ENCODE measurements around the gene GJA5. TPM values are rescaled to one million over a fixed set of nuclear protein-coding genes. Genes with fewer than 3 reads are reported as not detected.

Gene GJA5
- total RNA-seq, 4 donors from 2014 or later, result 14.2 to 63.2 (median 39.6) TPM

- no peak for TF ChIP-seq CTCF (IDR thresholded peaks at IDR 0.05)
- ATAC-seq (ENCODE audit: low FRiP score), result no peak
- DNase-seq (ENCODE audit: low spot score), result no peak
These were observed 31.1 kb downstream of the GJA5 start for GRCh38 chr1:147729315-147729714.

- DNase-seq (ENCODE audit: low spot score), result no peak
- ATAC-seq (ENCODE audit: low FRiP score), result no peak
- no peak for TF ChIP-seq CTCF (IDR thresholded peaks at IDR 0.05)
These were observed 34.2 kb downstream of the GJA5 start for GRCh38 chr1:147726168-147726567.

- no peak for ATAC-seq (ENCODE audit: low FRiP score)
- no peak for TF ChIP-seq CTCF (IDR thresholded peaks at IDR 0.05)
- DNase-seq (ENCODE audit: low spot score), result no peak
These were observed 34.7 kb downstream of the GJA5 start for GRCh38 chr1:147725685-147726084.

GRCh38 chr1:147723691-147724323, 36.6 kb downstream of the GJA5 start:
- TF ChIP-seq CTCF (IDR thresholded peaks at IDR 0.05), result no peak
- ATAC-seq (ENCODE audit: low FRiP score) (no peak), DNase-seq (ENCODE audit: low spot score) (no peak)

- ATAC-seq (ENCODE audit: low FRiP score), result no peak
- TF ChIP-seq CTCF (IDR thresholded peaks at IDR 0.05), result no peak
- DNase-seq (ENCODE audit: low spot score), result no peak
These were observed 38.3 kb downstream of the GJA5 start for GRCh38 chr1:147722124-147722523.

- TF ChIP-seq CTCF (IDR thresholded peaks at IDR 0.05), result no peak
- ATAC-seq (ENCODE audit: low FRiP score) (no peak), DNase-seq (ENCODE audit: low spot score) (no peak)
These were observed 38.7 kb downstream of the GJA5 start for GRCh38 chr1:147721716-147722115.

- DNase-seq (ENCODE audit: low spot score) (no peak), ATAC-seq (ENCODE audit: low FRiP score) (no peak)
- TF ChIP-seq CTCF (IDR thresholded peaks at IDR 0.05), result no peak
These were observed 39.8 kb downstream of the GJA5 start for GRCh38 chr1:147720557-147720956.

Measured in omental fat pad (tissue), 4 donors.